GM21526 (cell line): ENCODE measurements around the gene NPM3.

Source experiments
- ATAC-seq: cut with Tn5 transposase; IDR thresholded peaks from one replicate; pipeline ENCODE4 v1.9.1; 2021; ENCODE audit warnings: moderate library complexity; ENCODE audit not compliant: unreplicated experiment, low FRiP score

Gene NPM3

DNA sequence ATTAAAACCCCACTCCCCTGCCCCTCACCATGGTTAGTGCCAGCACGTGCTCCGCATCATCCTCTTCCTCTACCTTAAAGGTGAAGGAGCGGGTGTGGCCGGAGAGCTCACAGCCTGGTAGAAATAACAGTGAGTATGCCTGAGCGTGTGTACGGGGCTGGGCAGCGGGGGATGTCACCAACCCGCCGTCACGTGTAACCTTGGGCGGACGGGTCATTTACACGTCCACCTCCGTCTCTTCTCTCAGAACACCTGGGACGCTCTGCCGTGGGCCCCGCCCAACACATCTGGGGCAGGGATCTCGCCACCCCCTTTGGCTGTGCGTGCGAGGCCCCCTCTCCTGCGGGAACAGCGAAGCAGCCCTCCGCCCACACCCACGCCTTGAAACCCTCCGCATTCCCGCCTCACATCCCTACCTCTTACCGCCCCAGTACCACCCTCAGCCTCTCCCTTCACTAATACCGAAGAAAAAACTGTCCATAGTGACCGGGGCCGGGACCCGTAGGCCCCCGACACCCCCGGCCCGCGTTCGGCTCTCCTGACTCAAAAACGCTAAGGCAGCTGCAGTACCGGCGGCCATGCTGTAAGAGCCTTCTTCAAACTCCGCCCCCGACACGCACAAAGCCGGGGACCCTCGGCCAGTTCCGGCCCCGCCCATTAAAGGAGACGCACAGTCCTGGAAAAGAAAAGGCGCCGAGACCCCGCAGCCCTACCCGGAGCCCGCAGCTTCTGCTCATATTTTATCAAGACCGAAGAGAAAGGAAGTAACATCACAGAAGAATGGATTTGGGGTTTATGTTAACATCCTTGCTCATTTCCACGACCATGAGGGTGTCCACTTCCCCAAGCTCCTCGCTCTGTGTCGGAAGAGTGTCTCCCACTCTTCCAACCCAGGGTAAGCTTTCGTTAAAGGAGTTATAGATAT, at the start of gene NPM3:
Gene NPM3 (minus strand): TSS at position 636 of the 925 bp plus-strand sequence. CDS start 56 bp downstream, at position 580.
- ATAC-seq: peak; percentile 47

GRCh38 chr10:101832325-101832771, 49.1 kb upstream of the NPM3 start:
- ATAC-seq: no peak

DNA sequence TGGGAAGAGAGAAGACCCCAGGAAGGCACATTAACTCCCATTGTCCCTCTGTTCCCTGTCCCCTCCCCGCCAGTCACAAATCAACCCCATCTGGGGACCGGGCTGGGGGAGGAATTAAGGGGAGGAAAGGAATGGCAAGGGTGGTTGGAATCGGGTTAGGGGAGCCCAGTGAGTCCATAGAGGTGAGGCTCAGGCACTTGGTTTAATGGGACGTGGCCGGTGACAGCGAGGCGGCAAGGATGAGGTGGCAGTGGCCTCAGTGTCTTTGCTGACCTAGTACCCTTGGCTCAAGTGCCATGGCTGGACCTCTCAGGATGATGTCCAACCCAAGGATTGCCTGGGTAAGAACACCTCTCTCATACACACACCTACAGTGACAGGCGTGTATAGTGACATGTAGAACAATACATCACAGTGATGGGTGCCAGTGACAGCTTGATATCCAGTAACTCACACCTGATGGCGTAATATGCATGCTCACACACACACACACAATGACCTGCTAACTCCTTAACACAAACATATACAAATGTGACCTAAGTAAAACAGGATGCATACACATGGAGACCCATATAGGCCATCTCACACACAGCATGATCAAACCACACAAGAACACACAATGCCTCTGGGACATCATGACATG, 48.0 kb upstream of the NPM3 start:
- ATAC-seq: no peak

- peak; percentile 55 for ATAC-seq
Measured at GRCh38 chr10:101830322-101831168, 47.3 kb upstream of the NPM3 start.

- no peak for ATAC-seq
Measured at GRCh38 chr10:101829561-101830315, 46.5 kb upstream of the NPM3 start.

DNA sequence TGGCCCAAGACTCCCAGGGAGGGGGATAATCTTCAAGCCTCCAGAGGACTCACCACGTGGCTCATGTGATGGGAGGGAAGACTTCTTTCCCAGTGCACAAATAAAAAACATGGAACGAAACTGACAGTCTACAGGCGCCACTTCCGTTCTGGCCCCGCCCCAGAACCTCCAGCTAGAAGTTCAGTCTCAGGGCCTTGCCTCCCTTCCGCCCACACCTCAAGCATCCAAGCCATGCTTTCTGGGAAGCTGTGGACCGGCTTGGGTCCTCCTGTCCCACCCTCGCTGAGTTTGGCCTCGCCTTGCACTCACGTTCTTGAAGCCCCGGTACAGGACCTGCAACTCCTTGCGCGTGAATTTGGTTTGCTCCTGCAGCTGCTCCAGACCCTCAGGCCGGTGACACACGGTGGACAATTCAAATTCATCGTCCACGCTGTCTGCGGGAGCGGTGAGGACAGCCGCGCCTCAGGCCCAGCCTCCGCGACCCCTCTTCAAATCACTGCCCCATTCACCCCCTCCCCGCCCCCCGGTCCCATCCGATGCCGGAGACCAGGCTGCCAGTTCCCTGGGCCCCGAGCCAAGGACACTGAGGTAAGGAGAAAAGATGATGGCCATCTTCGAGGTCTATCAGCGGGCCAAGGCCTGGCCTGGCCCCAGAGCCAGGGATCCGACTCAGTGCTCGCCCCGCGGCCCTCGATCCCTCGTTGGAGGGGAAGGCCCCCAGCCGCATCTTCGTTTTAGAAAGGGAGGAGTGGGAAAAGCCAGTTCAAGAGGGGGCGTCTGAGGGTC, 45.7 kb upstream of the NPM3 start:
- no peak for ATAC-seq

GRCh38 chr10:101827919-101828600, 44.8 kb upstream of the NPM3 start:
- ATAC-seq: no peak

GRCh38 chr10:101826852-101827434, 43.7 kb upstream of the NPM3 start:
- no peak for ATAC-seq

DNA sequence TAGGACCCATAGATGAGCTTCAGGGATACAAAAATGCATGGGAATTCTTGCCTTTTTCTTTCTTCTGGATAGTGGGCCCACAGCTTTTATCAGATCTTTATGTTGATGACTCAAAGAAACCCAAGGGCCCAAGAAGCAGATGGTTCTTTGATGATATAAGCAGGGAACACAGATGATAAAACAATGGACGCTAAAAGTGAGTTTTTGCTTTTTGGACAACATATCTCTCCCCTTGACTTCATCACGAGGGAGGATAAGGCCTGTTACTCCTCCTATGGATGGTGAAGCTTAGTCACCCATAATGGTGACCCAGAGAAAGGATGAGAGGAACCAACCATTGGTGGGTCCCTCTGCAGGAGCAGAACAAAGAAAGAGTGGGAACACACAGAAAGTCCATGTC, 41.5 kb upstream of the NPM3 start:
- ATAC-seq: no peak

DNA sequence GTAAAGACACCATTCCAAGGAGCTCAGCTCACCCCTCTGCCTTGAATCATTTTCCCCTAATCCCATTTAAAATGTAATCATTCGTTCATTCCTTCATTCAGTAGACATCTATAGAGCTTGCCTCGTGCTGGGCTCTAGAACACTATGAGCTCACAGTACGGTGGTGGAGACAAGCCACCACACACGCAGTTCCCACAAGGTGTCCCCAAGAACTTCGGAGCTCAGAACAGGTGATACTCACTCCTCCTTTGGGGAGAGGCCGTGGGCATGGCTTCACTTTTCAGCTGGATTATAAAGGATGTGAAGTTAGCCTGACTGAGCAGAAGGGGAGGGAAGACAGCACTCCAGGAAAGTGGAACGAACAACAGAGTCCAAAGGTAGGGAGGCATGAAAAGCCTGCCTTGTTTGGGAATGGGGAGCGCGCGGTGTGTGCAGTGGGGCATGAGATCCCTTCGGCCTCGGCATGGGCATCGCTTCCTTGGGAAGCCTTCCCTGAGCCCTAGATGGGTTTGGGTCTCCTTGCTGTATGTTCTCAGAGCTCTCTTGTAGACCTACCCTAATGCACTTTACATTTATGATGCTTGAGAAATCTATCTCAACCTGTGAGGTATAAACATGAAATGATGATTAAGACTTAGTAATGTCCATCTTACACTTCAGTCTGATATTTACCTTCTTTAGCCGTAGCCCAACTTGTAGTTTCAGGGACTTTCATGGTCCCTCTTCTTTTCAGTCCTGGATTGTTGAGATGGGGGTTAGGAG, 35.8 kb upstream of the NPM3 start:
- peak; percentile 12 for ATAC-seq

DNA sequence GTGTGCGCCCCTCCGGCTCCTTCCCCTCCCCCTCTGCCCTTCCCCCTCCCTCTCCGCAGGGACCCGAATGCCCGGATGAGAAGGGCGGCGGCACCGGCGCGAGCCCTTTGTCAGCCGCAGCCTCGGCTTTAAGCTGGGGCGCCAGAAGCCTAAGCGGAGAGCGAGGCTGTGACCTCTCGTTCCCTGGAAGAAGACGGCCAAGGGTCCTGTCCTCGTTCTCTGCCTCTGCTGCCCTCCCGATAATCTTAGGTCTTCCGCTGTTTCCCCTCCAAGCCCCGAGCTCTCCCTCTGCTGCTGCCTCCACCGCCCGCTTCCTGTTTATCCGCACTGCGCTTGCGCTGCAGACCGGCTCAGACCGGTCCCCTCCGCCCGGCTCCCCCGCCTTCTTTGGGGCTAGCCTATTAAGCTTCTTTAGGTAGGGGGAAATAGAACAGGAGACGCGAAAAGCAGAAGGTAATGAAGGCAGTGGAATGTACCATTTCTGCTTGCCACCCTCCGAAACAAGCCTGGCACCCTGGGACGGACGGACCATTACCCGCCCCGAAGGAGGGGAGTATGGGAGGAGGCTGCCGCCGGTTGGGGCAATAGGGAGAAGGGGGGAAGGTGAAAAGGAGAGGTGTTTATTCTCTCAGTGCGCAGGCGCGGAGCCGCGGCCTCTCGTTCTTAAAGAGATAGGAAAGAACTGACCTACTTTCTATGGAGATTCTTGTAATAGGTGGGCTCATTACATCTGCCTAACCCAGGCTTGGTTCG, 35.0 kb upstream of the NPM3 start, which contains the start of gene OGA:
Gene OGA (minus strand): TSS at position 326 of the 753 bp plus-strand sequence. CDS start 422 bp downstream, outside the sequence.
- peak; percentile 75 for ATAC-seq

DNA sequence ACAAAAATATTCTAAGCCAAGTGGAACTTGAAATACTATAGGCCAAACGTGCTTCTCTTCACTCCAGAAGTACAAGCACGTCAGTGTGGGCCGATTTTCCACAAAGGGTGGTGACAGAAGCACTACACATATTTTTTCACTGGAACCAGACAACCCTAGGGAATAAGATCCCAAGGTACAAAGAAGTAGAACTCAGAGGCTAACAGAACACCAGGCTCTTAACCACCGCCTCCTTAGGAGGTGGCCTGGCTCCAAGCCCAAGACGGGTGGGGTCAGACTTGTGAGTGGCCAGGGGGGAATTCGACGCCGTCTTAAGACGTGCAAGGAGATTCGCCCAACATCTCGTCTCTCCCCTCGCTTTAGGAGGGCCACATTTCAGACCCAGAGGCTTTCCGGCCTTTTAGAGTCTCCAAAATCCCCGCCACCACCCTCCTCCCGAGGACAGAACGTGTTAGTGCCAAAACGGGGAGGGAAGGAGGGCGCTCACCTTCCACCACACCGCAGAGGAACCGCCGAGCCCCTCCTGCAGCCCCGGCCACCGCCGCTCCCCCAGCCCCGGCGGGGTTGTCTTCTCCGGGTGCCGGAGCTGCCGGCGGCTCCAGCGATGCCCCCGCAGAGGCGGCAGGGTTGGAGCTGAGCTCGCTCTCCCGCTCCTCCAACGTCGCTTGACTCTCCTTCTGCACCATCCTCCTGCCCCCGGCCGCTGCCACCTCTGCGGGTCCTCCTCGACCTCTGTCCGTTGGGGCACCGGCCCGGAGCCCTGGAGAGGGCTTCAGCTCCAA, 34.3 kb upstream of the NPM3 start:
- ATAC-seq: peak; percentile 5

GRCh38 chr10:101816913-101817336, 33.7 kb upstream of the NPM3 start:
- ATAC-seq: no peak

- ATAC-seq: no peak
Measured at GRCh38 chr10:101816376-101816775, 33.1 kb upstream of the NPM3 start.

- no peak for ATAC-seq
Measured at GRCh38 chr10:101814466-101815071, 31.3 kb upstream of the NPM3 start.

- no peak for ATAC-seq
Measured at GRCh38 chr10:101812606-101813005, 29.4 kb upstream of the NPM3 start.
